HL-60/S4 (cell line): ENCODE data around the gene GREB1.

Experiments used
- in situ Hi-C: fragments of 300-500 bp; cut with MboI; formaldehyde crosslinking; loops from 2 replicates; pipeline ENCODE4 v1.14.3; 2022; ENCODE audit warnings: low sequenced_read_pairs

GREB1 gene

DNA sequence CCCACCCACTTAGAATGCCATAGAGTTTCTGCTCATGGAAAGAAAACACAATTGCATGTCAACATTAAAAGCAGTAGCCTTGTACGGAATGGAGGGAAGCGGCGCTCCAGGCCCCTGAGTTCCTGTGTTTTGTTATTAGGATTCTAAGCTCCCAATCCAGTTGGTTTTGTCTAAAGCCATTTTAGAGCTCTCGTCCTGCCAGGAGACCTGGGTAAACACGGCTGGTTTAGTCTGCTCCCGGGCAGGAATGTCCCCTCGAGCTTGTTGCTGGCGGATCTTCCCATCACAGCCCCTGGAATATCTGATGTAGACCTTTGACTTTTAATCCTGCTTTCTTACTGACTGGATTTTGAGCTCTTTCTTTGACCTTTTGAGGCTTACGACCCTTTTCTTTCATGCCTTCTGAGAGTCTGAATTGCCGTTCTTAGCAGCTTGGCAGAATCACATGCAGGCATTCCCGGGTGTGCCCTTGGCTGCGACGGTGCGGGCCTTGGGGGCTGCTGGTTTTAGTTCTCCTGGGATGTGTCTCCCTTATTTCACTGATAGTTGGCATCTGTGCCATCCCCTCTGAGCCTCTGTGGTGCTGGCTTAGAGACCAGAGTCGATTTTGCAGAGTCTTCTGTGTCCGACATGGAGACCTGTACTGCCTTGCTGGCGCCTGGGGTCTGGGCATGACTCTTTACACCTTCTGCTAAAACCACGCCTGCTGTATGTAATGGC lies 25.4 kb downstream of the GREB1 start:
- in situ Hi-C loops: no loop called here

DNA sequence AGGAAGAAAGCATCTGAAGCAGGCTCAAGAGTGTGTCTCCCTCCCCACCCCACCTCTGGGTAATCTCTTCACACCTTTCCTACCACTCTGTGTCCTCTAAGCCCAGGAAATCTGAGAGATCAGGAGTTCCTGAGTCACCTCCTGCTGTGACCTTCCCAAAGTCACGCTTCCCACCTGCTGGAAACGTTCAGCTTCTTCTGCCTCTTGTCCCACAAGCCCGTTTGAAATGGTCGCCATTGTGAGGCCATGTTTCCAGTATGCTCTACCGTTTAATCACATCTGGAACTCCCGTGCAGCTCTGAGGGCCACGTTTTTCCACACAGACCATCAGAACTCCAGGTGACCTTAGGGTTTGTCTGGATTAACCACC lies 25.9 kb downstream of the GREB1 start:
- in situ Hi-C loops: no loop called here

DNA sequence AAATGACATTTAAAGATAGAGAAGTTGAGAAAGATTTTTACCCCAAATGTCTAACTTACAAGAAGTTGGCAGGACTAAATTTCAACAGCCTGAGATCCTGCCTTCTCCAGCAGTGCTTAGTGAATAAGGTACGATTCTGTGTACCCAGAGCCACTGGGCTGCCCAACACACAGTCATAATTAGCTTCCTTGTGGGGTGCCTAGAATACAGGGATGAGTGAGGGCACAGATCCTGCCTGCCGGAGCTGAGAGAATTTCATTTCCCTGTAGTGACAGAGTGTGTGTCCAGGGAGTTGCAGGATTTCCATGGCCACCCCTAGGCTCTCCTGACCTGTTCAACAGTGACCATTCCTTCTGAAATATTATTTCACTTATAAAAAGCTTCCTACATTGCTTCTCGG lies 27.0 kb downstream of the GREB1 start:
- in situ Hi-C loops: no loop called here

DNA sequence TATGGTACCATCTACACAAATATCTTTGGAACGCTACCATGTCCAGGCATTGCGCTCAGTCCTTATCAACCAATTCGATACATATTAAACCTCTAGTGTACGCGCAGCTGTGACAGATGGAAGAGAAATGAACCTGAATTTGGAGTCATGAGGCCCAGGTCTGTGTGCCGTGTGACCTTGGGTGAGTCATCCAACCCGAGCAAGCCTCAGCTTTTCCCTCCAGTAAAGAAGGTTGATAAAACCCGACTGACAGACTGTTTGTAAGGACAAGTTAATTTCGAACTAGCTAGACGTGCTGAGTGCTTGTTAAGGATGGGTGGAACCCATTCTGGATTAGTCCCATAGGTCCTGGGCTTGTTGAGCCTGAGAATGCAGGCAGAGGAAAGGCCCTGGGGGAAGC lies 28.2 kb downstream of the GREB1 start:
- in situ Hi-C loops: no loop called here

DNA sequence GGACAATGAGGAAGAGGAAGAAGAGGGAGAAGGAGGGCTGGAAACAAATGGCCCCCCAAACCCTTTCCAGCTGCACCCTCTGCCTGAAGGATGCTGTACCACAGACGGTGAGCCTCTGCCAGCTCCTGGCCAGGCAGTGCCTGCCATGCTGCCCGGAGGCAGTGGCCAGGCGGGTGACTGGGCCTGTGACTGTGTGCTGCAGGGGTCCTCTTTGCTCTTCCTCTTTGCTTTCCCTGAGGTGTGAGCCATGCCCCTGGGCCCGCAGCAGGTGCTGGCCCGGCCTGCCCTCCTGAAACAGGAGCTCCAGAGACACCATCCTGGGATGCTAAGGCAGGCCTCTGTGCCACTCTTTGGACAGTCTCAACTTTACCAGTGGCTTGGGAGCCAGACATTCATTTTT lies 28.6 kb downstream of the GREB1 start:
- in situ Hi-C loops: no loop called here

- in situ Hi-C loops: no loop called here
Measured at GRCh38 chr2:11563784-11564666, 30.2 kb downstream of the GREB1 start.

DNA sequence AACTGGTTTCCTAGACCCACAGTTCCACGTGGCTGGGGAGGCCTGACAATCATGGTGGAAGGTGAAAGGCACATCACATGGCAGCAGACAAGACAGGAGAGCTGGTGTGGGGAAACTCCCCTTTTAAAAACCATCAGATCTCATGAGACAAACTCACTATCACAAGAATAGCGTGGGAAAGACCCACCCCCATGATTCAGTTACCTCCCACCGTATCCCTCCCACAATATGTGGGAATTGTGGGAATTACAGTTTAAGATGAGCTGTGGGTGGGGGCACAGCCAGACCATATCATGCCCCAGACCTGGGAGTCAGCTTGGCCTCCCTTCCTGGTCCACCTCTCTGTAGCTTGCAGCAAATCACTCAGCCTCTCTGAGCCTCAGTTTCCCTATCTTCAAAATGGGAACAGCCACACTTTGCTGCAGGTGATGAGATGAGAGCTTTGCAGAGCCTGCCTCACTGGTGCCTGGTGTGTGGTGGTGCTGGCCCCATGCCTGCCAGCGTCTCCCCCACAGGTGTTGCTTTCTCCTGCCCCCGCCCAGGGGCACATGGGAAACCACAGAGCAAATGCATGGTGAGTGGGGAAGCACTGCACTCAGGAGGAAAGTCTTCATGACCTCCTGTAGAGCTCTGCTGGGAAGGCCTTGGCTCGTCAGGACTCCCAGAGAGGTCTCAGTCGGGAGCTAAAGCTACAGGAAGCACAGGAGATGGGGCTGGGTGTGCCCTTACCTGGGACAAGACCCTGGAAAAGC lies 31.1 kb downstream of the GREB1 start:
- in situ Hi-C loops: no loop called here

DNA sequence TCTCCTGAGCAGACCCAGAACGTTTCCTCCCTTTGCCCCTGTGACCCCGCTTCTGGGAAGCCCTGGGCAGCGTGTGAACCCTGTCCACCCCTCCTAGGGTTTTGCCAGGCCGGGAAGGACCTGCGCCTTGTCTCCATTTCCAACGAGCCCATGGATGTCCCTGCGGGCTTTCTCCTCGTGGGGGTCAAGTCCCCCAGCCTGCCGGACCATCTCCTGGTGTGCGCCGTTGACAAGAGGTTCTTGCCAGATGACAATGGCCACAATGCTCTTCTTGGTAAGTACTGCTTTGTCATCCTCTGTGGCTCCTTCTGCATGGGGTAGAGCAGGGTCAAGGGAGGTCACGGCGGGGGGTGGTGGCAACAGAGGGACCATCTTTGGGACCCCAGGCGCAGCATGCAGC lies 32.5 kb downstream of the GREB1 start:
- in situ Hi-C loops: no loop called here

GRCh38 chr2:11567631-11568031 lies 33.8 kb downstream of the GREB1 start:
- in situ Hi-C loops: no loop called here

DNA sequence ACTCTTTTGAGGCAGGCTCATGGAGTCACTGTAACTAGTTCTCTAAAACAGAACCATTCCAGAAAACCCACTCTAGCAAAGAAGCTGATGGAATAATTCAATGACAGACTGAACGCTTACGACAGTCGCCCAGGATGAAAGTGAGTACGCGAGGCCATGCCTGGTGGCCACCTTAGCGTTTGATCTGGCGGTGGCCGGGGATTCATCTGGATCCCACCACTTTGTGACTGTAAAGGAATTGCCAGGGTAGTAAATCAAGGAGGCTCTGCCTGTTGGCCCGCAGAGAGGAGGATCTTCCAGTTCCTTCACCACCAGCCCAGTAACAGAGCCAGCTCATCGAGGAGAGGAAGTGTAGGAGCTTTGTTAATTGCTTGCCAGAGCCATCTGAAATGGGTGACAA lies 34.6 kb downstream of the GREB1 start:
- in situ Hi-C loops: no loop called here

DNA sequence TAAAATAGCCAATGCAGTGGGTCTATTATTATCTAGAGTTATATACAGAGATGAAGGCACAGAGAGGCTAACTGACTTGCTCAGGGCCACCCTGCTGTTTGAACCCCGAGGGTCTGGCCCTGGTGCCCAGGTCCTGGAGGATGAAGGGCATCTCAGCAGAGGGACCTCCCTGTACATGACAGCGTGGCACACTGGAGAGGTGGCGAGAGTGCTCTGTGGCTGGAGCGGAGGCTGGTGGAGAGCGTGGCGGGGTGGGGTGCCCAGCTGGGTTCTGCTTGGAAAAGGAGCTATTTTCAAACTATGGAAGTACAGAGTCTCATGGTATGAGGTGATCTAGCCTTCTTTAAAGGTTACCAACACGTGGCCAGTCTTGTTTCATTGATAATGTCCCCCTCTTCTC lies 35.8 kb downstream of the GREB1 start:
- in situ Hi-C loops: no loop called here

GRCh38 chr2:11571170-11571569 lies 37.3 kb downstream of the GREB1 start:
- in situ Hi-C loops: no loop called here

- in situ Hi-C loops: no loop called here
Measured at GRCh38 chr2:11572996-11573395, 39.2 kb downstream of the GREB1 start.

GRCh38 chr2:11573418-11574175 lies 39.8 kb downstream of the GREB1 start:
- in situ Hi-C loops: no loop called here

DNA sequence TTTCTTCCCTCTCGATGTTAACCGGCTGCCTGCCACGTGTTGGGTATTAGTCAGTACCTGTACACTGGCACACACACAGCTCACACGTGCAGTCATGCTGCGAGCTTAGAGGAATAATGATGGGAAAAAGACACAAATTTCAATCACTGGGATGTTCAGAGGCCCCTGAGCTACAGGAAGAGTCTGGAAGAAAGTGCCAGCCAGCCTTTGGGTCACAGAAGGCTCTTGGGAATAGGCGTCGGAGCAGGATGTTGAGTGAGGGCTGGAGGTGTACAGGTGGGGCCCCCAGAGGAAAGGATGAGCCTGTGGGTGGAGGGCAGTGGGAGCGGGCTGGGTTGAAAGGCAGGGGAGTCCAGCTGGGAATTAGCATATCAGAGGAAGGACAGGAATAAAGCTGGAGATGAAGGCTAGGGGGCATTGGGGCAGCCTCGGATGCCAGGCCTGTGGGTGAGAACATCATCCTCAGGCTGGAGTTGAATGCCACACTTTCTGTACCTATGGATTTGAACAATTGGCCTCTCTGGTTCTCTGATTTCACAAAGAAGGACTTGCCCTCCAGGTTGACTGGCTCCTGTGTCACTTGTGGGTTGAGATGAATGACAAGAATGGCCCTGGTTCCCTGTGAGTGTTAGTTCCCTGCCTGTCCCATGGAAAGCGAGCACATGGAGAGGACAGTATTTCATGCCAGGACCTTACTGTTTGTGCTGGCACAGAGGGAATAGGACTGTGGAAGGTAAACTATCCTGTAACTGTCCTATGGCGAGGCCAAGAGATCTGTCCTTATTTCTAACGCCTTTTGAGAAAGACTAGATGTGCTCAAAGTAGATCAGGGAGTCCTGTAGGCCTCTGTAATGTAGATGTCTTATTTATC lies 40.6 kb downstream of the GREB1 start:
- in situ Hi-C loops: loop anchor here (25.0 kb wide), 1 partner anchor 437 kb away; a partner anchor contains a TSS

GRCh38 chr2:11576398-11576797 lies 42.6 kb downstream of the GREB1 start:
- in situ Hi-C loops: loop anchor here (25.0 kb wide), 1 partner anchor 439 kb away; a partner anchor contains a TSS

GRCh38 chr2:11577101-11577883 lies 43.4 kb downstream of the GREB1 start:
- in situ Hi-C loops: loop anchor here (25.0 kb wide), 1 partner anchor 440 kb away; a partner anchor contains a TSS

GRCh38 chr2:11578081-11578948 lies 44.5 kb downstream of the GREB1 start:
- in situ Hi-C loops: loop anchor here (25.0 kb wide), 1 partner anchor 441 kb away; a partner anchor contains a TSS
